ENCODE measurements around the gene COX8A. TPM values are rescaled to one million over a fixed set of nuclear protein-coding genes. Genes with fewer than 3 reads are reported as not detected.

The COX8A gene
- total and polyA plus RNA-seq, 10 of the 15 experiments (the other 5 are each of a cell fraction or from before 2014, with no cell fraction given) = 243 to 1,476 (median 522) TPM

DNA sequence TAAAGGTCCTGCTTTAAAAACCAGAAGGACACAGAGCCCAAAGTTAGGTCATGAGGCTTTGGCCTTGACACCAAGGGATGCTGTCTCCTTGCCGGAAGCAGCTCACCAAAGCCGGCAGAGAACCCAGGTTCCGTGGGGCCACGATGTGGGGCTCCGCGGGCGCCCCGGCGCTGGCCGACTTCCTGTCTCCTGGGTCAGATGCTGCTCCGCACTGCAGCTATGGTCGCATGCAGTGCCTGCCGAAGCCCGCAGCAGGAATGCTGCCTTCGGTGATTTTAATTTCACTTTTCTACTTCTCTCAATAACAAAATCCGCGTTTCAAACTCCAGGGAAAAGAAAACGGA, 11.4 kb downstream of the COX8A start:
- H3K4me1 ChIP-seq (ENCODE audit: control insufficient read depth, insufficient read depth, low read length) = peaks cover 22% of the 10 kb centered on the region
- peaks cover 5% of the 10 kb centered on the region; the same call in 1 of the 2 replicates for H4K20me1 ChIP-seq (ENCODE audit: control insufficient read depth, insufficient read depth)
- FAIRE-seq = no peak
- peak overlapping the region; percentile 92 for H2AFZ ChIP-seq (ENCODE audit: control insufficient read depth, low read depth, low read length)
- H3K36me3 ChIP-seq (ENCODE audit: control insufficient read depth in 2 of 2, insufficient read depth in 2 of 2, low read length in 1 of 2) = peaks cover 2 to 11% of the 10 kb centered on the region in 2 experiments; a peak in 3 of 4 replicates
- H3K9me3 ChIP-seq (replicated peaks; ENCODE audit: control insufficient read depth, insufficient read depth, low read length) = no peaks in the 10 kb centered on the region
- H3K27me3 ChIP-seq (replicated peaks in 1 of 2; ENCODE audit: control insufficient read depth in 2 of 2, insufficient read depth in 2 of 2, low read length in 1 of 2) = no peaks in the 10 kb centered on the region
- H3K4me2 ChIP-seq (ENCODE audit: control insufficient read depth, insufficient read depth) = peak overlapping the region; percentile 75
- intact Hi-C loops (cut with micrococcal nuclease; ENCODE audit: unreplicated experiment) = no loop called here
- RAD21 ChIA-PET (ENCODE audit: unreplicated experiment) = interaction anchor here (0.5 to 1.3 kb wide), 3 partner anchors 11 to 198 kb away, joined by 3 read pairs; partner anchors contain the start of gene COX8A
- H3K79me2 ChIP-seq (ENCODE audit: control insufficient read depth, insufficient read depth, low read length) = peaks cover 40% of the 10 kb centered on the region
- TSS peak; percentile 94 for BruUV-seq (replicated peaks)
- DNase-seq (ENCODE audit: low read depth, low spot score) = peak; percentile 15
- H3K27ac ChIP-seq (ENCODE audit: control insufficient read depth, insufficient read depth) = peak overlapping the region; percentile 68
- H3K4me3 ChIP-seq = peak overlapping the region; percentile 88
- TF ChIP-seq ZNF217 (IDR thresholded peaks at IDR 0.05) (peak; percentile 44; the same call in 1 of the 2 replicates), POU2F2 (IDR thresholded peaks at IDR 0.05; ENCODE audit: borderline replicate concordance, low read depth, low read length) (0 out of 3 replicates have a peak, but pooled peaks have one; percentile 21), CREM (IDR thresholded peaks at IDR 0.05; ENCODE audit: low read depth) (no peak), NFYB (IDR thresholded peaks at IDR 0.05; ENCODE audit: insufficient read depth, low read depth, low read length) (no peak), ZZZ3 (IDR thresholded peaks at IDR 0.05; ENCODE audit: control insufficient read depth, insufficient read length, low read depth) (no peak)
- TF ChIP-seq, protein P1, sequence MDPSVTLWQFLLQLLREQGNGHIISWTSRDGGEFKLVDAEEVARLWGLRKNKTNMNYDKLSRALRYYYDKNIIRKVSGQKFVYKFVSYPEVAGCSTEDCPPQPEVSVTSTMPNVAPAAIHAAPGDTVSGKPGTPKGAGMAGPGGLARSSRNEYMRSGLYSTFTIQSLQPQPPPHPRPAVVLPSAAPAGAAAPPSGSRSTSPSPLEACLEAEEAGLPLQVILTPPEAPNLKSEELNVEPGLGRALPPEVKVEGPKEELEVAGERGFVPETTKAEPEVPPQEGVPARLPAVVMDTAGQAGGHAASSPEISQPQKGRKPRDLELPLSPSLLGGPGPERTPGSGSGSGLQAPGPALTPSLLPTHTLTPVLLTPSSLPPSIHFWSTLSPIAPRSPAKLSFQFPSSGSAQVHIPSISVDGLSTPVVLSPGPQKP (IDR thresholded peaks at IDR 0.05; ENCODE audit: low read depth, low read length) = 0 out of 2 replicates have a peak, but pooled peaks have one; percentile 4
- TF ChIP-seq, protein P2, sequence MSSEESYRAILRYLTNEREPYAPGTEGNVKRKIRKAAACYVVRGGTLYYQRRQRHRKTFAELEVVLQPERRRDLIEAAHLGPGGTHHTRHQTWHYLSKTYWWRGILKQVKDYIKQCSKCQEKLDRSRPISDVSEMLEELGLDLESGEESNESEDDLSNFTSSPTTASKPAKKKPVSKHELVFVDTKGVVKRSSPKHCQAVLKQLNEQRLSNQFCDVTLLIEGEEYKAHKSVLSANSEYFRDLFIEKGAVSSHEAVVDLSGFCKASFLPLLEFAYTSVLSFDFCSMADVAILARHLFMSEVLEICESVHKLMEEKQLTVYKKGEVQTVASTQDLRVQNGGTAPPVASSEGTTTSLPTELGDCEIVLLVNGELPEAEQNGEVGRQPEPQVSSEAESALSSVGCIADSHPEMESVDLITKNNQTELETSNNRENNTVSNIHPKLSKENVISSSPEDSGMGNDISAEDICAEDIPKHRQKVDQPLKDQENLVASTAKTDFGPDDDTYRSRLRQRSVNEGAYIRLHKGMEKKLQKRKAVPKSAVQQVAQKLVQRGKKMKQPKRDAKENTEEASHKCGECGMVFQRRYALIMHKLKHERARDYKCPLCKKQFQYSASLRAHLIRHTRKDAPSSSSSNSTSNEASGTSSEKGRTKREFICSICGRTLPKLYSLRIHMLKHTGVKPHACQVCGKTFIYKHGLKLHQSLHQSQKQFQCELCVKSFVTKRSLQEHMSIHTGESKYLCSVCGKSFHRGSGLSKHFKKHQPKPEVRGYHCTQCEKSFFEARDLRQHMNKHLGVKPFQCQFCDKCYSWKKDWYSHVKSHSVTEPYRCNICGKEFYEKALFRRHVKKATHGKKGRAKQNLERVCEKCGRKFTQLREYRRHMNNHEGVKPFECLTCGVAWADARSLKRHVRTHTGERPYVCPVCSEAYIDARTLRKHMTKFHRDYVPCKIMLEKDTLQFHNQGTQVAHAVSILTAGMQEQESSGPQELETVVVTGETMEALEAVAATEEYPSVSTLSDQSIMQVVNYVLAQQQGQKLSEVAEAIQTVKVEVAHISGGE (CRISPR knock-in tag; IDR thresholded peaks at IDR 0.05) = 0 out of 2 replicates have a peak, but pooled peaks have one; percentile 21
- TF ChIP-seq, protein P3, sequence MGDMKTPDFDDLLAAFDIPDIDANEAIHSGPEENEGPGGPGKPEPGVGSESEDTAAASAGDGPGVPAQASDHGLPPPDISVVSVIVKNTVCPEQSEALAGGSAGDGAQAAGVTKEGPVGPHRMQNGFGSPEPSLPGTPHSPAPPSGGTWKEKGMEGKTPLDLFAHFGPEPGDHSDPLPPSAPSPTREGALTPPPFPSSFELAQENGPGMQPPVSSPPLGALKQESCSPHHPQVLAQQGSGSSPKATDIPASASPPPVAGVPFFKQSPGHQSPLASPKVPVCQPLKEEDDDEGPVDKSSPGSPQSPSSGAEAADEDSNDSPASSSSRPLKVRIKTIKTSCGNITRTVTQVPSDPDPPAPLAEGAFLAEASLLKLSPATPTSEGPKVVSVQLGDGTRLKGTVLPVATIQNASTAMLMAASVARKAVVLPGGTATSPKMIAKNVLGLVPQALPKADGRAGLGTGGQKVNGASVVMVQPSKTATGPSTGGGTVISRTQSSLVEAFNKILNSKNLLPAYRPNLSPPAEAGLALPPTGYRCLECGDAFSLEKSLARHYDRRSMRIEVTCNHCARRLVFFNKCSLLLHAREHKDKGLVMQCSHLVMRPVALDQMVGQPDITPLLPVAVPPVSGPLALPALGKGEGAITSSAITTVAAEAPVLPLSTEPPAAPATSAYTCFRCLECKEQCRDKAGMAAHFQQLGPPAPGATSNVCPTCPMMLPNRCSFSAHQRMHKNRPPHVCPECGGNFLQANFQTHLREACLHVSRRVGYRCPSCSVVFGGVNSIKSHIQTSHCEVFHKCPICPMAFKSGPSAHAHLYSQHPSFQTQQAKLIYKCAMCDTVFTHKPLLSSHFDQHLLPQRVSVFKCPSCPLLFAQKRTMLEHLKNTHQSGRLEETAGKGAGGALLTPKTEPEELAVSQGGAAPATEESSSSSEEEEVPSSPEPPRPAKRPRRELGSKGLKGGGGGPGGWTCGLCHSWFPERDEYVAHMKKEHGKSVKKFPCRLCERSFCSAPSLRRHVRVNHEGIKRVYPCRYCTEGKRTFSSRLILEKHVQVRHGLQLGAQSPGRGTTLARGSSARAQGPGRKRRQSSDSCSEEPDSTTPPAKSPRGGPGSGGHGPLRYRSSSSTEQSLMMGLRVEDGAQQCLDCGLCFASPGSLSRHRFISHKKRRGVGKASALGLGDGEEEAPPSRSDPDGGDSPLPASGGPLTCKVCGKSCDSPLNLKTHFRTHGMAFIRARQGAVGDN (IDR thresholded peaks at IDR 0.05) = peak; percentile 19; the same call in 1 of the 2 replicates
- peak overlapping the region; percentile 80 for H3K9ac ChIP-seq (ENCODE audit: control insufficient read depth, insufficient read depth, low read length)
- ATAC-seq = peak; percentile 84
- SMC1A ChIA-PET (ENCODE audit: uncharacterized antibody, unreplicated experiment) = interaction anchor here (0.7 kb wide), 1 partner anchor 146 kb away, joined by 3 read pairs; no protein-coding TSS in a partner anchor
- POLR2A ChIA-PET = interaction anchor here (0.6 to 1.3 kb wide), 2 partner anchors 11 to 339 kb away, joined by 3 to 11 read pairs; partner anchors contain the start of gene COX8A
- WGBS (ENCODE audit: insufficient coverage, insufficient replicate concordance, low lambda C conversion rate, missing lambda C conversion rate) = under 1% methylated on average over 18 of the region's 18 CpGs
- CTCF ChIA-PET = interaction anchor here (0.7 kb wide), 1 partner anchor 675 kb away, joined by 3 read pairs; no protein-coding TSS in a partner anchor
- in situ Hi-C loops (cut with MboI) = no loop called here
